ENCODE data around the gene VIL1. TPM values are rescaled to one million over a fixed set of nuclear protein-coding genes. Genes with fewer than 3 reads are reported as not detected.
A peak's percentile ranks its signal among the peaks of the same experiment; 100 is the strongest.

The VIL1 gene
- polyA plus RNA-seq, 1 donor (not counting 4 experiments of a cell fraction or from before 2014, with no cell fraction given), result not detected

DNA sequence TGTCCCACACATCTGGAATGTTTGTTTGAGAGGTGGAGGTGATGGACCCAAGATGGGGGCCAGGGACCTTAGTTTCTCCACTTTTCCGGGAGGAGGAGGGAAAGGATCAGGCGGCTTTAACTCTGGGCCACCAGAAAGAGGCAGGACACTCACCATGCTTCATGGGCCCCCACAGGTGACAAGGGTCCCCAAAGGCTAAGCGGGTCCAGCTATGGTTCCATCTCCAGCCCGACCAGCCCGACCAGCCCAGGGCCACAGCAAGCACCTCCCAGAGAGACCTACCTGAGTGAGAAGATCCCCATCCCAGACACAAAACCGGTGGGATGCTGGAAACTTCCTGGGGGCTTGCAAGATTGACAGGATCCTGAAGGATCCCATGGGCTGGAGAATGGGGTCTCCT, 36.1 kb upstream of the VIL1 start:
- Histone ChIP-seq H4K20me1 (ENCODE audit: control insufficient read depth, extremely low read depth, insufficient read depth, low read length) (no peaks in the 10 kb centered on the region), H3K9ac (ENCODE audit: control insufficient read depth, extremely low read depth, insufficient read depth, low read length) (no peak overlapping the region), H3K27me3 (ENCODE audit: control insufficient read depth, extremely low read depth, insufficient read depth, low read length) (peaks cover 16% of the 10 kb centered on the region), H3K9me3 (ENCODE audit: control insufficient read depth, low read depth, low read length) (no peaks in the 10 kb centered on the region), H3K36me3 (ENCODE audit: control insufficient read depth in 2 of 2, extremely low read depth in 1 of 2, insufficient read depth in 2 of 2, low read length in 2 of 2) (no peaks in the 10 kb centered on the region), H3K27ac (ENCODE audit: control insufficient read depth, insufficient read depth, low read length) (no peak overlapping the region), H2AFZ (ENCODE audit: control insufficient read depth, low read length) (no peak overlapping the region), H3K79me2 (ENCODE audit: control insufficient read depth, insufficient read depth, low read length) (no peaks in the 10 kb centered on the region), H3K4me1 (ENCODE audit: control insufficient read depth, extremely low read depth, insufficient read depth, low read length) (peaks cover 23% of the 10 kb centered on the region), H3K9me1 (ENCODE audit: control insufficient read depth, extremely low read depth, insufficient read depth, low read length) (no peaks in the 10 kb centered on the region), H3K4me3 (ENCODE audit: control insufficient read depth in 2 of 3, extremely low read depth in 1 of 3, insufficient read depth in 2 of 3, low read depth in 1 of 3, low read length in 3 of 3) (no peak overlapping the region), H3K4me2 (ENCODE audit: control insufficient read depth, extremely low read depth, insufficient read depth, low read depth, low read length) (no peak overlapping the region)
- no peak for DNase-seq (ENCODE audit: low read depth, low spot score)
- dilution Hi-C loops (cut with MboI; ENCODE audit: extremely low pct_ligation_motif_present, low sequenced_read_pairs), result no loop called here
- no peak for TF ChIP-seq EZH2 (IDR thresholded peaks at IDR 0.05; ENCODE audit: low read length)
- TF ChIP-seq, protein P1, sequence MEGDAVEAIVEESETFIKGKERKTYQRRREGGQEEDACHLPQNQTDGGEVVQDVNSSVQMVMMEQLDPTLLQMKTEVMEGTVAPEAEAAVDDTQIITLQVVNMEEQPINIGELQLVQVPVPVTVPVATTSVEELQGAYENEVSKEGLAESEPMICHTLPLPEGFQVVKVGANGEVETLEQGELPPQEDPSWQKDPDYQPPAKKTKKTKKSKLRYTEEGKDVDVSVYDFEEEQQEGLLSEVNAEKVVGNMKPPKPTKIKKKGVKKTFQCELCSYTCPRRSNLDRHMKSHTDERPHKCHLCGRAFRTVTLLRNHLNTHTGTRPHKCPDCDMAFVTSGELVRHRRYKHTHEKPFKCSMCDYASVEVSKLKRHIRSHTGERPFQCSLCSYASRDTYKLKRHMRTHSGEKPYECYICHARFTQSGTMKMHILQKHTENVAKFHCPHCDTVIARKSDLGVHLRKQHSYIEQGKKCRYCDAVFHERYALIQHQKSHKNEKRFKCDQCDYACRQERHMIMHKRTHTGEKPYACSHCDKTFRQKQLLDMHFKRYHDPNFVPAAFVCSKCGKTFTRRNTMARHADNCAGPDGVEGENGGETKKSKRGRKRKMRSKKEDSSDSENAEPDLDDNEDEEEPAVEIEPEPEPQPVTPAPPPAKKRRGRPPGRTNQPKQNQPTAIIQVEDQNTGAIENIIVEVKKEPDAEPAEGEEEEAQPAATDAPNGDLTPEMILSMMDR (optimal IDR thresholded peaks at IDR 0.05 in 1 of 3, IDR thresholded peaks at IDR 0.05 in 1 of 3, conservative IDR thresholded peaks at IDR 0.05 in 1 of 3; ENCODE audit: extremely low read depth in 1 of 3, insufficient read depth in 2 of 3, low read length in 3 of 3), result no peak
- FAIRE-seq, result no peak

DNA sequence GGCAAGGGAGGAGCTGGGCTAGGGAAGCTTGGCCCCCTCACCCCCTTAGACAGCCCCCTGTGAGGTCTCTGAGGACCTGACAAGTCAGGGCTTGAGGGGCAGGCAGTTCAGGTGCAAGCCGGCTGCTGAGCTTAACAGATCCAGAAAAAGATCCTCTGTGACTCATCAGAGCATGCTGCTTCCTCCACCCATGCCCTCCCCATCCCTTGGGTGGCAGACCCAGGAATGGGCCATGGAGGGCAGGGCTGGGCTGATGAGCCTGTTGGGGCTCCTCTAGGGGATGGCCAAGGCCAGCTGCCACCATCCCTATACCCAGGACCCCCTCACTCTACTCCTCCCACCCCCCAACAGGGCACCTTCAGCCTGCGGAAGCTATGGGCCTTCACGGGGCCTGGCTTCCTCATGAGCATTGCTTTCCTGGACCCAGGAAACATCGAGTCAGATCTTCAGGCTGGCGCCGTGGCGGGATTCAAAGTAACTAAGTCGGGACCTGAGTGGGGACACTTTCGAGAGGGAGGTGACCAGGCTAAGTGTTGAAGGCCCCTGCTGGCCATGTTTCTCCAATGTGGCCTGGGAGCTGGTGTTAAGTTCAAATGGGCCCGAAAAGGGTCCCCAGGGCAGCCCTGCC, 34.9 kb upstream of the VIL1 start:
- FAIRE-seq, result peak; percentile 97
- TF ChIP-seq, protein P1 (optimal IDR thresholded peaks at IDR 0.05 in 1 of 3, IDR thresholded peaks at IDR 0.05 in 1 of 3, conservative IDR thresholded peaks at IDR 0.05 in 1 of 3; ENCODE audit: extremely low read depth in 1 of 3, insufficient read depth in 2 of 3, low read length in 3 of 3), result no peak
- TF ChIP-seq EZH2 (IDR thresholded peaks at IDR 0.05; ENCODE audit: low read length), result no peak

More for the DNA sequence above, 34.9 kb upstream of the VIL1 start:
- Histone ChIP-seq H3K79me2 (ENCODE audit: control insufficient read depth, insufficient read depth, low read length) (no peaks in the 10 kb centered on the region), H4K20me1 (ENCODE audit: control insufficient read depth, extremely low read depth, insufficient read depth, low read length) (no peaks in the 10 kb centered on the region), H3K4me1 (ENCODE audit: control insufficient read depth, extremely low read depth, insufficient read depth, low read length) (peaks cover 22% of the 10 kb centered on the region), H3K9me1 (ENCODE audit: control insufficient read depth, extremely low read depth, insufficient read depth, low read length) (no peaks in the 10 kb centered on the region), H3K9me3 (ENCODE audit: control insufficient read depth, low read depth, low read length) (no peaks in the 10 kb centered on the region), H3K4me2 (ENCODE audit: control insufficient read depth, extremely low read depth, insufficient read depth, low read depth, low read length) (peak overlapping the region; percentile 51), H3K4me3 (ENCODE audit: control insufficient read depth in 2 of 3, extremely low read depth in 1 of 3, insufficient read depth in 2 of 3, low read depth in 1 of 3, low read length in 3 of 3) (no peak overlapping the region), H3K9ac (ENCODE audit: control insufficient read depth, extremely low read depth, insufficient read depth, low read length) (no peak overlapping the region), H3K27me3 (ENCODE audit: control insufficient read depth, extremely low read depth, insufficient read depth, low read length) (peaks cover 16% of the 10 kb centered on the region), H3K27ac (ENCODE audit: control insufficient read depth, insufficient read depth, low read length) (peak overlapping the region; percentile 14), H3K36me3 (ENCODE audit: control insufficient read depth in 2 of 2, extremely low read depth in 1 of 2, insufficient read depth in 2 of 2, low read length in 2 of 2) (no peaks in the 10 kb centered on the region), H2AFZ (ENCODE audit: control insufficient read depth, low read length) (peak overlapping the region; percentile 88)
- dilution Hi-C loops (cut with MboI; ENCODE audit: extremely low pct_ligation_motif_present, low sequenced_read_pairs), result no loop called here
- DNase-seq (ENCODE audit: low read depth, low spot score), result no peak
